ENCODE measurements around the gene TNFAIP8L1.

TNFAIP8L1 gene

DNA sequence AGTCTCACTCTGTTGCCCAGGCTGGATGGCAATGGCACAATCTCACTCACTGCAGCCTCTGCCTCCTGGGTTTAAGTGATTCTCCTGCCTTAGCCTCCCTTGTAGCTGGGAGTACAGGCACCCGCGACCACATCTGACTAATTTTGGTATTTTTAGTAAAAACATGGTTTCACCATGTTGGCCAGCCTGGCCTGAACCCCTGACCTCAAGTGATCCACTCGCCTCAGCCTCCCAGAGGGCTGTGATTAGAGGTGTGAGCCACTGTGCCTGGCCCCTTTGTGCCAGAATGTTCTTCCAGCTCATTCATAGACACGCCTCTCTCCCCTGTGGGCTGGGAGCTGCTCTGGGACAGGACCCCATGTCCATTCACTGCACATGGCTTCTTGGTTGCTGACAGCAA lies 21.7 kb downstream of the TNFAIP8L1 start:
- Histone ChIP-seq H3K36me3 (ENCODE audit: control insufficient read depth in 1 of 2, insufficient read depth in 2 of 2, low read depth in 1 of 2, low read length in 2 of 2) (peaks cover 77 to 89% of the 10 kb centered on the region in 2 experiments), H3K4me3 (ENCODE audit: insufficient read depth in 1 of 2, low read depth in 1 of 2, low read length in 2 of 2) (no peak overlapping the region), H2BK12ac (ENCODE audit: low read length in 2 of 2) (no peak overlapping the region), H3K14ac (ENCODE audit: low read length in 2 of 2) (no peak overlapping the region), H3K18ac (ENCODE audit: low read depth in 1 of 2, low read length in 2 of 2) (no peak overlapping the region), H2BK5ac (ENCODE audit: low read depth, low read length, poor library complexity, severe bottlenecking) (no peak overlapping the region), H4K91ac (ENCODE audit: low read length) (no peak overlapping the region), H3K4me1 (ENCODE audit: control insufficient read depth, insufficient read depth, low read depth, low read length) (no peaks in the 10 kb centered on the region), H2AFZ (ENCODE audit: low read depth, low read length) (no peak overlapping the region), H3K79me1 (replicated peaks; ENCODE audit: low read length, poor library complexity, severe bottlenecking) (peaks cover 35% of the 10 kb centered on the region), H3K23ac (ENCODE audit: low read length in 2 of 2) (no peak overlapping the region), H3K27me3 (ENCODE audit: control insufficient read depth in 1 of 2, insufficient read depth in 1 of 2, low read length in 2 of 2) (no peaks in the 10 kb centered on the region), H3K27ac (ENCODE audit: low read length, poor library complexity, severe bottlenecking) (no peak overlapping the region), H2BK120ac (ENCODE audit: low read depth, low read length) (no peak overlapping the region), H3K9me3 (ENCODE audit: control insufficient read depth, low read length) (no peaks in the 10 kb centered on the region), H3K4me2 (ENCODE audit: low read length, poor library complexity, severe bottlenecking) (no peak overlapping the region), H2BK15ac (ENCODE audit: low read depth, poor library complexity, severe bottlenecking) (no peak overlapping the region), H4K8ac (ENCODE audit: low read length) (no peak overlapping the region), H3K9ac (ENCODE audit: low read length) (no peak overlapping the region), H2AK5ac (ENCODE audit: low read length, severe bottlenecking) (no peak overlapping the region), H3K4ac (ENCODE audit: low read depth in 1 of 2, low read length in 2 of 2) (no peak overlapping the region)
- WGBS: 88% methylated on average over 4 of the region's 4 CpGs
- DNase-seq: no peak

DNA sequence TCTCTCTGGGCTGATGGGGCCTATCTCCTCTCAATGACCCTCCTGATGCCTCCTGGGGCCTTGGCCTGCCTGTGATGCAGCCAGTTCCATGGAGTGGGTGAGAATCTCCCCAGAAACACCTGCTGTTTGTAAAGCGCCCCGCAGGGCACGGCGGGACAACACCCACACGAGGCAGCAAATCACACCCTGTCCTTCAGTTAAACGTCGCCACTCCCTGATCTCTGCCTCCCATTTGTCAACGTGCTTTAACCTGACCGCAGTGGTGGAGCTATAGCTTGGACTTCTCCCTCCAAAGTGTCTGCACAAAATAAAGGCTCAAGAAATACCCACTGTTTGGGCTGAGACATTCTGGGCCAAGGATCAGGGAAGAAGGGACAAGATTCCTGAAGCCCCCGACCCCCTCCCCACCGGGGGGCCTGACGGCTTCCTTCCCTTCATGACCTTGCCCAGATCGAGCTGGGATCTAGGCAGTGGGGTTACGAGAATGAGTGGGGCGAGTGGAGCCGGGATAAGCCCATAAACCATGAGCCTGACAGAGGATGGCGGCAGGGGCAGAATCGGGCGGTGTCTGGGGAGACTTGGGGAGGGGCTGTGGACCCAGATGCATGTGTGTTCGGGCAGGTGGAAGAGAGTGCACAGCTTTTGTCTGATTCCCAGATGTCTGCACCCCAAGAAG lies 22.8 kb downstream of the TNFAIP8L1 start:
- Histone ChIP-seq H3K9me3 (ENCODE audit: control insufficient read depth, low read length) (no peaks in the 10 kb centered on the region), H4K8ac (ENCODE audit: low read length) (no peak overlapping the region), H3K14ac (ENCODE audit: low read length in 2 of 2) (no peak overlapping the region), H3K4me2 (ENCODE audit: low read length, poor library complexity, severe bottlenecking) (no peak overlapping the region), H4K91ac (ENCODE audit: low read length) (no peak overlapping the region), H2BK5ac (ENCODE audit: low read depth, low read length, poor library complexity, severe bottlenecking) (no peak overlapping the region), H3K79me1 (replicated peaks; ENCODE audit: low read length, poor library complexity, severe bottlenecking) (peaks cover 38% of the 10 kb centered on the region), H2AFZ (ENCODE audit: low read depth, low read length) (no peak overlapping the region), H2BK12ac (ENCODE audit: low read length in 2 of 2) (no peak overlapping the region), H3K18ac (ENCODE audit: low read depth in 1 of 2, low read length in 2 of 2) (no peak overlapping the region), H3K23ac (ENCODE audit: low read length in 2 of 2) (no peak overlapping the region), H2BK120ac (ENCODE audit: low read depth, low read length) (no peak overlapping the region), H2BK15ac (ENCODE audit: low read depth, poor library complexity, severe bottlenecking) (no peak overlapping the region), H3K4ac (ENCODE audit: low read depth in 1 of 2, low read length in 2 of 2) (no peak overlapping the region), H3K27ac (ENCODE audit: low read length, poor library complexity, severe bottlenecking) (no peak overlapping the region), H3K4me3 (ENCODE audit: insufficient read depth in 1 of 2, low read depth in 1 of 2, low read length in 2 of 2) (no peak overlapping the region), H2AK5ac (ENCODE audit: low read length, severe bottlenecking) (no peak overlapping the region), H3K4me1 (ENCODE audit: control insufficient read depth, insufficient read depth, low read depth, low read length) (no peaks in the 10 kb centered on the region), H3K27me3 (ENCODE audit: control insufficient read depth in 1 of 2, insufficient read depth in 1 of 2, low read length in 2 of 2) (no peaks in the 10 kb centered on the region), H3K36me3 (ENCODE audit: control insufficient read depth in 1 of 2, insufficient read depth in 2 of 2, low read depth in 1 of 2, low read length in 2 of 2) (peaks cover 79 to 88% of the 10 kb centered on the region in 2 experiments), H3K9ac (ENCODE audit: low read length) (no peak overlapping the region)
- WGBS: 93% methylated on average over 20 of the region's 20 CpGs
- no peak for DNase-seq

DNA sequence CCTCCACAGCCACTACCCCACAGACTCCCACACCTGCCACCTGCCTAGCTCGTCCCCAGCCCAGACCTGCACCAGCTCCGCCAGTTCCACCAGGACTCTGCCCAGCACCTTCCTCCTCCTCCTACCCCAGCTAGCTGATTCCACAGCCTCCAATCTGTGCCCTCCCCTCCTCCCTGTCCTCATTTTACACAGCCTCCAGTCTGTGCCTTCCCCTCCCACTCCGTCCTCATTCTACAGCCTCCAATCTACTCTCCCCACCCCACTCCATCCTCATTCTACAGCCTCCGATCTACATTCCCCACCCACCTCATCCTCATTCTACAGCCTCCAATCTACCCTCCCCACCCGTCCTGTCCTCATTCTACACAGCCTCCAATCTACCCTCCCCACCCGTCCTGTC lies 23.5 kb downstream of the TNFAIP8L1 start:
- Histone ChIP-seq H3K27ac (ENCODE audit: low read length, poor library complexity, severe bottlenecking) (no peak overlapping the region), H3K36me3 (ENCODE audit: control insufficient read depth in 1 of 2, insufficient read depth in 2 of 2, low read depth in 1 of 2, low read length in 2 of 2) (peaks cover 76 to 87% of the 10 kb centered on the region in 2 experiments), H3K4ac (ENCODE audit: low read depth in 1 of 2, low read length in 2 of 2) (no peak overlapping the region), H3K14ac (ENCODE audit: low read length in 2 of 2) (no peak overlapping the region), H3K4me2 (ENCODE audit: low read length, poor library complexity, severe bottlenecking) (no peak overlapping the region), H3K18ac (ENCODE audit: low read depth in 1 of 2, low read length in 2 of 2) (no peak overlapping the region), H3K23ac (ENCODE audit: low read length in 2 of 2) (no peak overlapping the region), H3K79me1 (replicated peaks; ENCODE audit: low read length, poor library complexity, severe bottlenecking) (peaks cover 36% of the 10 kb centered on the region), H3K4me1 (ENCODE audit: control insufficient read depth, insufficient read depth, low read depth, low read length) (no peaks in the 10 kb centered on the region), H3K27me3 (ENCODE audit: control insufficient read depth in 1 of 2, insufficient read depth in 1 of 2, low read length in 2 of 2) (no peaks in the 10 kb centered on the region), H2BK12ac (ENCODE audit: low read length in 2 of 2) (no peak overlapping the region), H2AK5ac (ENCODE audit: low read length, severe bottlenecking) (no peak overlapping the region), H3K9me3 (ENCODE audit: control insufficient read depth, low read length) (no peaks in the 10 kb centered on the region), H4K8ac (ENCODE audit: low read length) (no peak overlapping the region), H3K9ac (ENCODE audit: low read length) (no peak overlapping the region), H2BK5ac (ENCODE audit: low read depth, low read length, poor library complexity, severe bottlenecking) (no peak overlapping the region), H3K4me3 (ENCODE audit: insufficient read depth in 1 of 2, low read depth in 1 of 2, low read length in 2 of 2) (no peak overlapping the region), H2BK15ac (ENCODE audit: low read depth, poor library complexity, severe bottlenecking) (no peak overlapping the region), H4K91ac (ENCODE audit: low read length) (no peak overlapping the region), H2BK120ac (ENCODE audit: low read depth, low read length) (no peak overlapping the region), H2AFZ (ENCODE audit: low read depth, low read length) (no peak overlapping the region)
- 97% methylated on average over 6 of the region's 6 CpGs for WGBS
- no peak for DNase-seq

DNA sequence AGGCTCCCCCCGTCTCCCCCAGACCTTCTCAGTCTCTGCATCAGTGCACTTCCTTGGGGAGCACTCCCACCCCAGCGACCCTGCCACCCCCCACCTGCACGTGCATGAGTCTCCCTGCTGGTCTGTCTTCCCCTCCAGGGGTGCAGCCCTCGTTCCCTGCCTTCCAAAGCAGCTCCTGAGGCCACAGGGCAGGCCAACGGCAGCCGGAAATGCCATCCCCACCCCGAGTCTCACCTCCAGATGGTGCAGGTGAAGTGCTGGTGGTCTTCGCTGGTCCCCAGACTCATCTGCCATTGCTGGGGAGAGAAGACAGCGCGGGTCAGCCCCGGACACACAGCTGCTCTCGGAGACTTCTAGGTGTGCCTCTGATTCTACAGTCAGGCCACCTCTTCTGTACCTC lies 25.3 kb downstream of the TNFAIP8L1 start:
- Histone ChIP-seq H3K9me3 (ENCODE audit: control insufficient read depth, low read length) (no peaks in the 10 kb centered on the region), H3K18ac (ENCODE audit: low read depth in 1 of 2, low read length in 2 of 2) (no peak overlapping the region), H3K79me1 (replicated peaks; ENCODE audit: low read length, poor library complexity, severe bottlenecking) (peaks cover 38% of the 10 kb centered on the region), H2AFZ (ENCODE audit: low read depth, low read length) (no peak overlapping the region), H3K4ac (ENCODE audit: low read depth in 1 of 2, low read length in 2 of 2) (no peak overlapping the region), H3K4me3 (ENCODE audit: insufficient read depth in 1 of 2, low read depth in 1 of 2, low read length in 2 of 2) (no peak overlapping the region), H3K14ac (ENCODE audit: low read length in 2 of 2) (no peak overlapping the region), H3K4me1 (ENCODE audit: control insufficient read depth, insufficient read depth, low read depth, low read length) (peaks cover 6% of the 10 kb centered on the region), H3K4me2 (ENCODE audit: low read length, poor library complexity, severe bottlenecking) (no peak overlapping the region), H3K23ac (ENCODE audit: low read length in 2 of 2) (no peak overlapping the region), H2BK5ac (ENCODE audit: low read depth, low read length, poor library complexity, severe bottlenecking) (no peak overlapping the region), H2BK120ac (ENCODE audit: low read depth, low read length) (no peak overlapping the region), H3K36me3 (ENCODE audit: control insufficient read depth in 1 of 2, insufficient read depth in 2 of 2, low read depth in 1 of 2, low read length in 2 of 2) (peaks cover 65 to 78% of the 10 kb centered on the region in 2 experiments), H2BK15ac (ENCODE audit: low read depth, poor library complexity, severe bottlenecking) (no peak overlapping the region), H3K27me3 (ENCODE audit: control insufficient read depth in 1 of 2, insufficient read depth in 1 of 2, low read length in 2 of 2) (no peaks in the 10 kb centered on the region), H3K27ac (ENCODE audit: low read length, poor library complexity, severe bottlenecking) (no peak overlapping the region), H2BK12ac (ENCODE audit: low read length in 2 of 2) (no peak overlapping the region), H4K8ac (ENCODE audit: low read length) (no peak overlapping the region), H3K9ac (ENCODE audit: low read length) (no peak overlapping the region), H2AK5ac (ENCODE audit: low read length, severe bottlenecking) (no peak overlapping the region), H4K91ac (ENCODE audit: low read length) (peak overlapping the region; percentile 11)
- DNase-seq: no peak
- WGBS: 97% methylated on average over 12 of the region's 12 CpGs
